GM18498 (cell line): ENCODE data around the gene RUSC2.
"Not testable (repeated sequence)": the region's sequence is repeated elsewhere in the genome, so short reads cannot be mapped to it uniquely, and the experiment has no call there.

ENCODE experiments used
- ATAC-seq: cut with Tn5 transposase; IDR thresholded peaks from one replicate; pipeline ENCODE4 v1.9.1; 2021; ENCODE audit warnings: mild to moderate bottlenecking, moderate library complexity; ENCODE audit not compliant: unreplicated experiment

RUSC2 gene

GRCh38 chr9:35493119-35493518 lies 3.2 kb downstream of the RUSC2 start:
- ATAC-seq, result not testable (repeated sequence)

GRCh38 chr9:35495984-35496383 lies 6.1 kb downstream of the RUSC2 start:
- ATAC-seq, result no peak

- not testable (repeated sequence) for ATAC-seq
These were observed 8.3 kb downstream of the RUSC2 start for GRCh38 chr9:35498245-35498644.

- no peak for ATAC-seq
These were observed 9.3 kb downstream of the RUSC2 start for GRCh38 chr9:35499029-35499700.

GRCh38 chr9:35499701-35500030 lies 9.8 kb downstream of the RUSC2 start:
- ATAC-seq, result no peak

- ATAC-seq, result no peak
These were observed 10.3 kb downstream of the RUSC2 start for GRCh38 chr9:35500130-35500748.

- ATAC-seq, result no peak
These were observed 12.0 kb downstream of the RUSC2 start for GRCh38 chr9:35501946-35502345.

GRCh38 chr9:35506359-35506758 lies 16.4 kb downstream of the RUSC2 start:
- no peak for ATAC-seq

GRCh38 chr9:35508069-35508468 lies 18.2 kb downstream of the RUSC2 start:
- ATAC-seq, result no peak

GRCh38 chr9:35510383-35510753 lies 20.5 kb downstream of the RUSC2 start:
- no peak for ATAC-seq

GRCh38 chr9:35510754-35511428 lies 21.0 kb downstream of the RUSC2 start:
- no peak for ATAC-seq

GRCh38 chr9:35511453-35511852 lies 21.5 kb downstream of the RUSC2 start:
- ATAC-seq, result no peak

GRCh38 chr9:35515766-35516165 lies 25.9 kb downstream of the RUSC2 start:
- ATAC-seq, result no peak

- ATAC-seq, result no peak
These were observed 26.6 kb downstream of the RUSC2 start for GRCh38 chr9:35516479-35516878.

- no peak for ATAC-seq
These were observed 27.2 kb downstream of the RUSC2 start for GRCh38 chr9:35517131-35517530.

GRCh38 chr9:35517552-35518224 lies 27.8 kb downstream of the RUSC2 start:
- no peak for ATAC-seq

GRCh38 chr9:35518225-35518821 lies 28.4 kb downstream of the RUSC2 start:
- no peak for ATAC-seq

- ATAC-seq, result no peak
These were observed 29.2 kb downstream of the RUSC2 start for GRCh38 chr9:35518981-35519679.

- ATAC-seq, result no peak
These were observed 29.9 kb downstream of the RUSC2 start for GRCh38 chr9:35519692-35520363.

GRCh38 chr9:35520364-35520710 lies 30.4 kb downstream of the RUSC2 start:
- no peak for ATAC-seq
